CD14-positive monocyte (primary cell): ENCODE measurements around the gene NR6A1. TPM values are rescaled to one million over a fixed set of nuclear protein-coding genes. Genes with fewer than 3 reads are reported as not detected.

Experiments used
- DNase-seq, 3 donors: peaks; one replicate each; pipeline ENCODE4 v3.0.0-alpha.2; 2011 to 2022
- H2AFZ ChIP-seq: 2 replicates; pipeline ENCODE4 v1.6.0; 2012; ENCODE audit warnings: mild to moderate bottlenecking, low read depth, low read length, inconsistent platforms; ENCODE audit not compliant: insufficient read depth, poor library complexity, severe bottlenecking
- H3K27ac ChIP-seq, 2 donors: 1 replicate in 1 of 2; 2 replicates in 1 of 2; pipeline ENCODE4 v1.5.1; 2012 to 2013; ENCODE audit warnings: low read length in 2 of 2, control low read depth in 1 of 2, inconsistent platforms in 1 of 2, low read depth in 1 of 2, mild to moderate bottlenecking in 1 of 2
- H3K27me3 ChIP-seq, 2 donors: one replicate each; pipeline versions ENCODE4 v1.6.0 to v1.6.1; 2011 to 2013; ENCODE audit warnings: low read length in 2 of 2; ENCODE audit not compliant: control insufficient read depth in 2 of 2, insufficient read depth in 2 of 2
- H3K36me3 ChIP-seq, 2 donors: replicated peaks in 1 of 2; 1 replicate in 1 of 2; 2 replicates in 1 of 2; pipeline versions ENCODE4 v1.5.1 to v1.6.1; 2012 to 2013; ENCODE audit warnings: low read length in 2 of 2, control low read depth in 1 of 2, inconsistent platforms in 1 of 2, mild to moderate bottlenecking in 1 of 2; ENCODE audit not compliant: insufficient read depth in 2 of 2, control insufficient read depth in 1 of 2
- H3K4me1 ChIP-seq, 2 donors: 1 replicate in 1 of 2; 2 replicates in 1 of 2; pipeline versions ENCODE4 v1.5.1 to v1.6.1; 2012 to 2013; ENCODE audit warnings: low read length in 2 of 2, control low read depth in 1 of 2, inconsistent platforms in 1 of 2, mild to moderate bottlenecking in 1 of 2, moderate library complexity in 1 of 2; ENCODE audit not compliant: insufficient read depth in 2 of 2, control insufficient read depth in 1 of 2
- H3K4me2 ChIP-seq: replicated peaks from 2 replicates; pipeline ENCODE3; 2012; ENCODE audit warnings: low read length, moderate library complexity, mild to moderate bottlenecking; ENCODE audit not compliant: poor library complexity, severe bottlenecking; ENCODE audit errors: extremely low read depth
- H3K4me3 ChIP-seq, 3 experiments: fragments of 200-600 bp in 1 of 3; sonication (generic) in 1 of 3; replicated peaks in 1 of 3; 1 replicate in 2 of 3; 2 replicates in 1 of 3; pipeline ENCODE4 v1.5.1; 2011 to 2013; ENCODE audit warnings: low read length in 3 of 3, mild to moderate bottlenecking in 3 of 3, control low read depth in 2 of 3, low read depth in 2 of 3, inconsistent platforms in 1 of 3, moderate library complexity in 1 of 3
- H3K79me2 ChIP-seq: 2 replicates; pipeline ENCODE4 v1.6.0; 2012; ENCODE audit warnings: mild to moderate bottlenecking, control low read depth, inconsistent platforms, low read length, moderate library complexity; ENCODE audit not compliant: insufficient read depth
- H3K9ac ChIP-seq: 2 replicates; pipeline ENCODE4 v1.6.0; 2017; ENCODE audit warnings: low read length, mild to moderate bottlenecking; ENCODE audit not compliant: insufficient read depth, poor library complexity, severe bottlenecking
- H3K9me3 ChIP-seq, 2 donors: replicated peaks in 1 of 2; 1 replicate in 1 of 2; 2 replicates in 1 of 2; pipeline versions ENCODE4 v1.5.1 to v1.6.1; 2012 to 2013; ENCODE audit warnings: low read length in 2 of 2, control low read depth in 1 of 2; ENCODE audit not compliant: control insufficient read depth in 1 of 2, insufficient read depth in 1 of 2
- H4K20me1 ChIP-seq: 2 replicates; pipeline ENCODE4 v1.6.0; 2012; ENCODE audit warnings: mild to moderate bottlenecking, low read length, control low read depth, moderate library complexity; ENCODE audit not compliant: insufficient read depth
- H3K27ac Mint-ChIP-seq, 7 donors: one replicate each; pipeline ENCODE4 v1.8.0; 2020; ENCODE audit warnings: mild to moderate bottlenecking in 7 of 7, mixed read lengths in 7 of 7, moderate library complexity in 6 of 7, inconsistent platforms in 2 of 7
- H3K27me3 Mint-ChIP-seq, 3 donors: one replicate each; pipeline ENCODE4 v1.8.0; 2021 to 2022; ENCODE audit warnings: low read depth in 3 of 3, mild to moderate bottlenecking in 3 of 3, mixed read lengths in 3 of 3, moderate library complexity in 3 of 3, inconsistent platforms in 1 of 3
- H3K36me3 Mint-ChIP-seq, 2 donors: one replicate each; pipeline ENCODE4 v1.8.0; 2020; ENCODE audit warnings: mixed read lengths in 2 of 2, inconsistent platforms in 1 of 2, mild to moderate bottlenecking in 1 of 2
- H3K4me1 Mint-ChIP-seq: one replicate; pipeline ENCODE4 v1.8.0; 2020; ENCODE audit warnings: mild to moderate bottlenecking, mixed read lengths
- H3K4me3 Mint-ChIP-seq, 2 donors: one replicate each; pipeline ENCODE4 v1.8.0; 2020; ENCODE audit warnings: mild to moderate bottlenecking in 2 of 2, mixed read lengths in 2 of 2, moderate library complexity in 1 of 2
- H3K9me3 Mint-ChIP-seq, 7 donors: one replicate each; pipeline ENCODE4 v1.8.0; 2020 to 2022; ENCODE audit warnings: mixed read lengths in 7 of 7, mild to moderate bottlenecking in 6 of 7, moderate library complexity in 6 of 7, inconsistent platforms in 2 of 7
- CTCF ChIP-seq: fragments of 200-600 bp; IDR thresholded peaks from one replicate; pipeline ENCODE4 v1.8.0; 2022; ENCODE audit warnings: antibody characterized with exemption, mild to moderate bottlenecking
- WGBS: methylation state at CpG from one replicate; pipeline ENCODE4 v1.1.5; 2013; ENCODE audit warnings: missing lambda C conversion rate; ENCODE audit not compliant: insufficient coverage; 5-methylcytosine and 5-hydroxymethylcytosine counted together
- intact Hi-C, 2 donors: fragments of 100-400 bp; cut with micrococcal nuclease; formaldehyde crosslinking; loops; one replicate each; pipeline versions ENCODE4 v1.15.0 to v1.15.1; 2023
- polyA plus RNA-seq, 3 donors: library from polyadenylated mRNA; depleted of rRNA in 1 of 3; unstranded in 2 of 3; stranded (reverse) in 1 of 3; fragments of 300-500 nt in 2 of 3; fragments of >200 nt in 1 of 3; fragmentation: Illumina TruSeq in 2 of 3; gene quantifications; 1 replicate in 2 of 3; 2 replicates in 1 of 3; pipeline ENCODE4 v1.2.3, GENCODE V29; 2012 to 2021

Gene NR6A1
- polyA plus RNA-seq, 3 donors: 0.15 to 2.9 (median 0.28) TPM

GRCh38 chr9:124706685-124707084, 64.4 kb downstream of the NR6A1 start:
- no peaks in the 10 kb centered on the region for H3K36me3 ChIP-seq
- H3K4me2 ChIP-seq: no peak overlapping the region
- no peaks in the 10 kb centered on the region for H3K79me2 ChIP-seq
- peak overlapping the region in 1 of 7 donors; percentile 38 for H3K27ac Mint-ChIP-seq
- no peaks in the 10 kb centered on the region for H4K20me1 ChIP-seq
- no peaks in the 10 kb centered on the region for H3K9me3 ChIP-seq
- intact Hi-C loops: no loop called here
- H3K36me3 Mint-ChIP-seq: no peaks in the 10 kb centered on the region
- H3K4me3 Mint-ChIP-seq: no peak overlapping the region
- H3K27me3 Mint-ChIP-seq: peaks cover 0 to 2% (median 0%) of the 10 kb centered on the region in 3 donors
- no peak for DNase-seq
- H3K4me1 ChIP-seq: no peaks in the 10 kb centered on the region
- H3K4me3 ChIP-seq: no peak overlapping the region
- 95% methylated on average over 4 of the region's 7 CpGs for WGBS
- H2AFZ ChIP-seq: no peak overlapping the region
- H3K4me1 Mint-ChIP-seq: no peaks in the 10 kb centered on the region
- TF ChIP-seq CTCF: no peak
- peaks cover 0 to 4% (median 0%) of the 10 kb centered on the region in 7 donors for H3K9me3 Mint-ChIP-seq
- H3K9ac ChIP-seq: no peak overlapping the region
- no peaks in the 10 kb centered on the region for H3K27me3 ChIP-seq
- H3K27ac ChIP-seq: no peak overlapping the region

GRCh38 chr9:124699575-124699974, 71.5 kb downstream of the NR6A1 start:
- Histone ChIP-seq H3K9ac (no peak overlapping the region), H4K20me1 (no peaks in the 10 kb centered on the region), H3K36me3 (no peaks in the 10 kb centered on the region), H3K9me3 (no peaks in the 10 kb centered on the region), H3K4me3 (no peak overlapping the region), H2AFZ (no peak overlapping the region), H3K27me3 (no peaks in the 10 kb centered on the region), H3K4me1 (peaks cover 4 to 7% of the 10 kb centered on the region in 2 donors), H3K79me2 (no peaks in the 10 kb centered on the region), H3K4me2 (no peak overlapping the region), H3K27ac (no peak overlapping the region)
- Mint-ChIP-seq H3K27ac (peak overlapping the region in 1 of 7 donors; percentile 11), H3K4me3 (no peak overlapping the region), H3K9me3 (peaks cover 0 to 4% (median 0%) of the 10 kb centered on the region in 7 donors), H3K27me3 (no peaks in the 10 kb centered on the region), H3K4me1 (peaks cover 13% of the 10 kb centered on the region), H3K36me3 (no peaks in the 10 kb centered on the region)
- no peak for TF ChIP-seq CTCF
- no CpG with 5 or more reads among the region's 5 CpGs for WGBS
- DNase-seq: no peak
- intact Hi-C loops: no loop called here
